Measurements from ENCODE around the gene KIR2DL3. TPM values are rescaled to one million over a fixed set of nuclear protein-coding genes. Genes with fewer than 3 reads are reported as not detected.

KIR2DL3 gene
- total RNA-seq, 1 experiment from 2014 or later = not detected

GRCh38 chr19:54724142-54724541 lies 14.2 kb upstream of the KIR2DL3 start, which contains the start of gene KIR3DL3:
Gene KIR3DL3 (plus strand): TSS chr19:54724442. CDS start chr19:54724497, 55 bp downstream.
- H3K4me3 Mint-ChIP-seq = no peak within 1 kb of the TSS
- no peak within 1 kb of the TSS for H2BK5ac ChIP-seq (ENCODE audit: insufficient read length, low read length)
- H4K20me1 ChIP-seq (ENCODE audit: control insufficient read depth, insufficient read depth, insufficient read length) = no peaks in the 10 kb centered on the region
- no peaks in the 10 kb centered on the region for H3K4me1 Mint-ChIP-seq
- no peak within 1 kb of the TSS for H3K18ac ChIP-seq (ENCODE audit: insufficient read length, low read depth, low read length)
- no peak within 1 kb of the TSS for H2BK20ac ChIP-seq (ENCODE audit: low read depth, low read length, poor library complexity, severe bottlenecking)
- H3K9ac ChIP-seq (ENCODE audit: extremely low read depth, insufficient read length, low read length) = no peak within 1 kb of the TSS
- no peak within 1 kb of the TSS for H3K27ac Mint-ChIP-seq
- H2BK12ac ChIP-seq (ENCODE audit: insufficient read length, low read depth, low read length) = no peak within 1 kb of the TSS
- no peak within 1 kb of the TSS for H3K4me2 ChIP-seq (ENCODE audit: insufficient read depth, insufficient read length, low read length)
- H2AFZ ChIP-seq (ENCODE audit: low read length) = no peak within 1 kb of the TSS
- no peak within 1 kb of the TSS for H4K91ac ChIP-seq (ENCODE audit: insufficient read length, low read depth, low read length)
- TF ChIP-seq CTCF (conservative IDR thresholded peaks at IDR 0.05) = no peak
- H4K5ac ChIP-seq (ENCODE audit: insufficient read length, low read depth, low read length) = no peak within 1 kb of the TSS
- H3K14ac ChIP-seq (ENCODE audit: insufficient read depth, low read length) = no peak within 1 kb of the TSS
- no peaks in the 10 kb centered on the region for H3K27me3 ChIP-seq (ENCODE audit: insufficient read depth, low read length)
- no peaks in the 10 kb centered on the region for H3K23me2 ChIP-seq (ENCODE audit: insufficient read length, low read depth, low read length, poor library complexity, severe bottlenecking)
- H3T11ph ChIP-seq (ENCODE audit: low read length) = no peak within 1 kb of the TSS
- DNase-seq = no peak
- no peaks in the 10 kb centered on the region for H3K79me2 ChIP-seq (ENCODE audit: insufficient read depth, low read length)
- peaks cover 15 to 51% (median 18%) of the 10 kb centered on the region in 3 experiments for H3K36me3 Mint-ChIP-seq (ENCODE audit: insufficient read depth in 1 of 3, low read depth in 3 of 3)
- no peak within 1 kb of the TSS for H2BK120ac ChIP-seq (ENCODE audit: low read depth, low read length, poor library complexity, severe bottlenecking)
- peaks cover 74% of the 10 kb centered on the region for H3K9me3 ChIP-seq (ENCODE audit: control insufficient read depth, low read depth, low read length)
- no peak within 1 kb of the TSS for H2AK5ac ChIP-seq (ENCODE audit: insufficient read length, low read length)
- no peaks in the 10 kb centered on the region for H3K4me1 ChIP-seq (ENCODE audit: insufficient read depth, low read length)
- H3K27me3 Mint-ChIP-seq (ENCODE audit: low read depth) = peaks cover 8% of the 10 kb centered on the region
- no CpG with 5 or more reads among the region's 9 CpGs for WGBS (ENCODE audit: extremely low coverage, insufficient read length, low lambda C conversion rate)
- H4K8ac ChIP-seq (replicated peaks; ENCODE audit: insufficient read length, low read depth, low read length) = no peak within 1 kb of the TSS
- peaks cover 97 to 100% of the 10 kb centered on the region in 2 experiments for H3K9me3 Mint-ChIP-seq
- no peak within 1 kb of the TSS for H3K27ac ChIP-seq (ENCODE audit: insufficient read length, low read depth, low read length)
- H3K79me1 ChIP-seq (ENCODE audit: insufficient read depth, low read depth, low read length, poor library complexity, severe bottlenecking) = no peaks in the 10 kb centered on the region
- no peak within 1 kb of the TSS for H3K56ac ChIP-seq (ENCODE audit: insufficient read length, low read depth, low read length)
- no peak within 1 kb of the TSS for H3K4ac ChIP-seq (ENCODE audit: low read depth, low read length)
- no peak within 1 kb of the TSS for H3K23ac ChIP-seq (ENCODE audit: insufficient read length, low read depth, low read length)
- no peak within 1 kb of the TSS for H2BK15ac ChIP-seq (ENCODE audit: low read depth, low read length)

All from H9 (cell line).